ENCODE data around the gene CTSS.

The CTSS gene

DNA sequence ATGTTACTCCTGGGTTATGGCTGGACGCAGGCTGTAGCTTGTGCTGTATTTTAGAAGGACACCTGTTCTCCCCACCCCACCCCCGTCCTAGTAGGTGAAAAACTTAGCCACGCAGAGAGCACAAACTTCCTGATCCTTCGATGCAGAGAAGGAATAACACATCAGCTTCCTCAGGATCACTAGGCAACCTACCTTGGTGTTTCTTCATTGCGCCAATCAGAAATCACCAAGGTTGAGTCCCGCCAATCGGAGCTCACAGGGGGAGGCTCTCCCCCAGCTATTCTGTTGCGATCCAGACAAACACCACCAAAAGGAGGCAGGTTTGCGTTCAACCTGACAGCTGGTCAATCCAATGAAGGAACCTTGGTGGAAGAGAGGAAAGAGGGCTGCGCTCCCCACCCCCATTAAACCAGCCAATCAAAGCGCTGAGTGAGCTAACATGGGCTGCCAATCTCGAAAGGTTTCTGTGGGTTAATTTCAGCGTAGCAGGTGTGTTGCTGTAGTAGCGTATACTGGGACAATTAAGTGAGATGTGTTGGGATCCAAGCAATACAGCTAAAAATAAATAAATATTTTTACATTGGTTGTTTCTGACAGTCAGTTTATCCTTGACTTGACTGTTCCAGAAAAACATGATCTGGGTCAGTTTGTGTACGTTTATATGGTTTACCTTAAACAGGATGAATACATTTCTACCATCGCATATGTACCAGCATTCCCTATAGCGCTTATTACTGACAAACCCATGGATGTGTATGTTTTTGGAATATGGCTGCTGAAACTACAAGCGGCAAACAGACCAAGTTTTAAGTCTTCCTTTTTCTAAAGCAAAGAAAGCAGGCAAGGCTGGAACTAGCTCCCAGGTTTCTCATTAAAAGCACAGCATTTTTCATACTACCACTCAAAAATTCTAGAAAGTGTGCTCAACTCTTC, 68.3 kb downstream of the CTSS start, which contains the start of gene GOLPH3L:
GOLPH3L (minus strand) TSS at position 160 of the 933 bp plus-strand sequence. CDS start 2,316 bp downstream, outside the sequence.
- peak; percentile 89 for DNase-seq (ENCODE audit: low spot score)

DNA sequence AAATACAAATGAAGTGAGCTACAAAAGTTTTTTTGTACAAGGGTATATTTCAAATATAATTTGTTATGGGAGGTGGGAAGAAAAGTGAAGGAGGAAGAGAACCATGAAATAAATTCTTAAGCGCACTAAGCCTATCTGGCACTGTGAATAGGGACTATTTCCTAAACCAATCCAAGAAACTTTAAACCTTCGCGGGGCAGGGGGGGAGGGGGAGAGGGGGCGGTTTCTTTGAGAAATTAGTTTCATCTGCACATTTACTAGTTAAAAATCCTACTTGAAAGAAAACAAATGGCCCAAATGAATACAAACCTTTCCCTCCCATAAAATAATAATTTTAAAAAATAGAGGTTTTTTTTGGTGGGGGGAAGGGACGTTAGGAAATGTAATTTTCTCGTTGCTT, 69.0 kb downstream of the CTSS start:
- DNase-seq (ENCODE audit: low spot score): no peak

- DNase-seq (ENCODE audit: low spot score): no peak
Observed at GRCh38 chr1:150696162-150696561, 69.4 kb downstream of the CTSS start.

GRCh38 chr1:150695561-150695960, 70.0 kb downstream of the CTSS start:
- DNase-seq (ENCODE audit: low spot score): no peak

- no peak for DNase-seq (ENCODE audit: low spot score)
Observed at GRCh38 chr1:150692720-150693119, 72.9 kb downstream of the CTSS start.

DNA sequence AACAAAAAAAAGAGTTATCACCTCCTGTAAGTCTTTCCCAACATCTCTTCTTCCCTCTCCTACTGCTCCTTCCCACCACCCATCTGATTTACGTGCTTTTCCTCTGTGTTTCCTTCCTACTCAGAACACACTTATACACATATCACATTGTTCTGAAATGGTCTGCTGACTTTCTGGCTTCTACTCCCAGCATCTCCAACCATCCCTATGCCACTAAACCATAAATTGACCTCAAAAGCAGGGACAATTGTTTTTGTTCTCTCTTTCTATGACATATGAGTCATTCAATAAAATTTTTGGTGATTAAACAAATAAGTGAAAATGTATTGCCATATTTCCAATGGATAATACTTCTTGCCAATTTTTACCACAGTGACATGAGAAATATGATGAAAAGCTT, 76.8 kb downstream of the CTSS start:
- no peak for DNase-seq (ENCODE audit: low spot score)

- DNase-seq (ENCODE audit: low spot score): no peak
Observed at GRCh38 chr1:150686275-150686674, 79.3 kb downstream of the CTSS start.

- DNase-seq (ENCODE audit: low spot score): no peak
Observed at GRCh38 chr1:150683914-150684313, 81.7 kb downstream of the CTSS start.

Measured in left forelimb (tissue), 1 donor.